GM18505 (cell line): ENCODE data around the gene MEIS3.

Experiments
- ATAC-seq: cut with Tn5 transposase; IDR thresholded peaks from one replicate; pipeline ENCODE4 v1.9.1; 2021; ENCODE audit not compliant: unreplicated experiment
- POLR2A ChIP-seq: IDR thresholded peaks from 4 replicates; pipeline ENCODE4 v1.6.1; 2011; ENCODE audit warnings: borderline replicate concordance; ENCODE audit not compliant: insufficient read depth, insufficient read length; ENCODE audit errors: extremely low read depth

Gene MEIS3

DNA sequence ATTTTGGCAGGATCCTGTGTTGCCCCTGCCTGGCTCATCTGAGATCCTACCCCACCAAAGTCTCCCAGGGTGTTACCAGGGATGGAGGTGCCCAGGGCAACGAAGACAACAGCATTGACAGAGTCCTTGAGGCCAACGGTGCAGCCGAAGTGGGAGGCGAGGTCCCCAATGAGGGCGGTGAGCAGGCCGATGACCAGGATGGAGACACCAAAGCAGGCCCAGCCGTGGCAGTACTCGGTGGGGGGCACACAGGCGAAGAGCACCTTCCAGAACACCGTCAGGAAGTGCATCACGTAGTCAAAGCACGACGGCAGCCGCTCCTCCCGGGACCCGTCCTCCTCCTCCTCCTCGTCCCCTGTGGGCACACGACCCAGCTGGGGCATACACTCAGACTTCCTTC, 12.8 kb upstream of the MEIS3 start:
- no peak for ATAC-seq

DNA sequence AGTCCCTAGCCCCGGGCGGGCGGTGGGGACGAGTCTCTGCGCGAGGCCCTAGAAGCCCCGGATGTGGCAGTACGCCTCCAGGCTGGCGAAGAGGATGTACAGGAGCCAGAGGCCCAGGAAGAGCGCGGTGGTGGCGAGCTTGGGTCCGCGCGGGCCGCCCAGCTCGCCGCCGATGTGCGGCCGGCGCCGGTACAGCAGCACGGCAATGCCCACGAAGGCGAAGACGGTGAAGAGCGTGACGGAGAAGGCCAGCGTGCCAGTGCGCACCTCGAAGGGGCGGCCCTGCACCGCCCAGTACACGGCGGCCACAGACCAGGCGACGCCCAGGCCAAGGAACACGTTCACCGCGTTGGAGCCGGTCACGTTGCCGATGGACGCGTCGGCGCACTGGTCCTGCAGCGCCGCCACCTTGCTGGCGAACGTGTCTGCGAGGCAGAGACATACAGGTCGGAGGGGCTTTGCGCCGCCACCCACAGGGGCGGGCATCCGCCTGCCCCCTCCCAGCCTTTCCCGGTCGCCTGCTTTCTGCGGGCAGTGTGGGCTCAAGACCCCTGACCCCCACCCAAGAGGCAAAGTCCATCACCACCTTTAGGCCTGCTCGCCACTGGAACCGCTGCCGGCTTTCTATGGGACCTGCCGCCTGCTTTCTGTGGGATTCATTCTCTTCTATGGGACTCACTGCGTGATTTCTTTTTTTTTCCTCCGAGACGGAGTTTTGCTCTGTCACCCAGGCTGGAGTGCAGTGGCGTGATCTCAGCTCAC, 10.9 kb upstream of the MEIS3 start:
- no peak for TF ChIP-seq POLR2A
- no peak for ATAC-seq

More for the DNA sequence above, 12.8 kb upstream of the MEIS3 start:
- TF ChIP-seq POLR2A, result no peak

DNA sequence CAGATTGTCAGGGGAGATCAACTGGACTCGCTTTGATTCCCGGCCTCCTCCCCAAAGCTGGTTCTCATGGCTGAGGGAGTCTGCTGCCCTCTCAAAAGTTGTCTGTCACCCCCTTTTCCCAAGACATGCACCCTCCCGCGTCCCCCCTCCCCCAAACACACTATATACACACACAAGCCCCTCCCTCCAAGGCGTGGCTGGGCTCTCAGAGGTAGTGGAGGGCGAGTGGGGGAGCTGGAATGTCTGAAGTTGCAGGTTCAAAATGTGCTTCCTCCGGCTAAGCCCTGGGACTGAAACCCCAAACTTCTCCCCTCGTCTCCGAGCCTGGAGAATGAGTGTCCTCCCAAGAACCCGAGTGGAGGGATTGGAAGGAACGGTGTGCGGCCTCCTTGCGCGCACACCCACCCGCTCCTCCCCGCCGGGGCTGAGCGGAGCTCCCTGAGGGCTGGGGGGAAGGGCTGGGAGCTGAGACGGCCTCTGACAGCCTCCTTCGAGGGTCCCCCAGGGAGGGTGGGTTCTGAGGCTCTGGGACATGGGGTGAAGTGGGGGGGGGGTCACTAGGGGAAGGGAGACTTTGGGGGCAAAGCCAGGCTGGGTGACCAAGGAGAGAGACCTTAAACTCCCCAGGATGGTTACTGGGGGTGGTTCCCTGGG, 9.9 kb upstream of the MEIS3 start:
- no peak for TF ChIP-seq POLR2A
- ATAC-seq, result no peak

DNA sequence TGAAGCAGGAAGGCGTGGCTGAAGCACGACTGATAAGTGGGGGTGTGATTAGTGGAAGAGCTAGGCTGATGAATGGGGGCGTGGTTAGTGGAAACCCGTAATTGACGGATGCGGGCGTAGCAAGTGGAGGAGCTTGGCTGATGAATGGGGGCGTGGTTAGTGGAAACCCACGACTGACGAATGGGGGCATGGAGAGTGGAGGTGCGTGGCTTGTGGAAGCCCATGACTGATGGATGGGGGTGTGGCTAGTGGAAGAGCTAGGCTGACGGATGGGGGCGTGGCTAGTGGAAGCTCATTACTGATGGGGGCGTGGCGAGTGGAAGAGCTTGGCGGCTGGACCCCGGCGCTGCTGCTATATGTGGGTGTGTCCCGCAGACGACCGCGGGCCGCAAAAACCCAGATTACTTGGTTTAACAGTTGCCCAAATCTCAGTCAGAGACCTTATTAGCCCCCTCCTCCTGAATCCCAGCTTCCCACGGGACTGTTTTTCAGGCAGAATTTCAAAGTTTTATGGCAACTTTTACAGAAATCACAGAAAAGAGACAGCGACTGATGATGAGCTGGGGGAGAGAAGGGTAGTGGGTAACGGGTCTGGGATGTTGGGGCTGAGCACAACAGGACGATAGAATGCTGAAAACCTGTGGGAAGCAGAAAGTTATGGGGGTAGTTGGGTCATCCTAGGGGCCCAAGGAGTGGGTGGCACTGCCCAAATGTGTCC, 9.0 kb upstream of the MEIS3 start:
- ATAC-seq, result no peak
- TF ChIP-seq POLR2A, result no peak

DNA sequence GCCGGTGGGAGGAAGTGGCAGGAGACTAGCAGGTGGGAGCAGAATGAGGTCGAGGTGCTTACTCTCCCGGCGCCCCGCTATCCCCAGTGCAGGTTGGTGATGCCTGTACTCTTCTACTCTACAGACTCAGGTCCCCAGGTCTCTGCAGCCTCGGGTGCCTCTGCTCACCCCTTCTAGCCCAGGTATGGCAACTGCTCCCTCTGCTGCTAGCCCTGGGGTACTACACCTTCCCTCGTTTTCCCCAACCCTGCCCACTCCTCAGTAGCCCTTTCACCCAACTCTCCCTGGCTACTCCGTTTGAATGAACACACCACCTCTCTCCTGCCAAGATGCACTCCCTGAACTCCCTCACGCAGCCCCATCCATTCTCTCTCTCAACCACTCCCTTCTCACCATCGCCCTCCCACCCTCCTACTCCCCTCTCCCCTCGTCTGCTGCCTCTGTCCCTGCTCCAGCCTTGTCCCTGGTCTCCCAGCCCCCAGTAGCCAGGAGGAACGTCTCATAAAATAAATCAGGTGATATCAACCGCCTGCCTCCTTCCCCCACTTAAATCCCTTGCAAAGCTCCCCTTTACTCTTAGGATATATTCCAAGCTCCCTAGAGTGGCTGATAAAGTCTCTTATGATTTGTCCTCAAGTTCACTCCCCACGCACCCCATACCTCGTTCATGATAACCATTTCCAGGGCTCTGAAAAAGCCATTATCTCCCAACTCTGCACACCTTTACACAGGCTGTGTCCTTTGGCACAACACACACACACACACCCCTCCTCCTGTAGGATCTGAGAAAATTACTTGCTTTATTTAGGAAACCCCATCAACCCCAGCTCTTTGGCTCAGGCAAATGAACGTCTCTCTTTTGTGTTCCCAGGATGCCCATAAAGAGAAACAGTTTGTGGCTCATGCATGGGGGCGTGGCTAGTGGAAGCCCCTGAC, 8.2 kb upstream of the MEIS3 start:
- peak; percentile 47 for ATAC-seq
- TF ChIP-seq POLR2A, result no peak

DNA sequence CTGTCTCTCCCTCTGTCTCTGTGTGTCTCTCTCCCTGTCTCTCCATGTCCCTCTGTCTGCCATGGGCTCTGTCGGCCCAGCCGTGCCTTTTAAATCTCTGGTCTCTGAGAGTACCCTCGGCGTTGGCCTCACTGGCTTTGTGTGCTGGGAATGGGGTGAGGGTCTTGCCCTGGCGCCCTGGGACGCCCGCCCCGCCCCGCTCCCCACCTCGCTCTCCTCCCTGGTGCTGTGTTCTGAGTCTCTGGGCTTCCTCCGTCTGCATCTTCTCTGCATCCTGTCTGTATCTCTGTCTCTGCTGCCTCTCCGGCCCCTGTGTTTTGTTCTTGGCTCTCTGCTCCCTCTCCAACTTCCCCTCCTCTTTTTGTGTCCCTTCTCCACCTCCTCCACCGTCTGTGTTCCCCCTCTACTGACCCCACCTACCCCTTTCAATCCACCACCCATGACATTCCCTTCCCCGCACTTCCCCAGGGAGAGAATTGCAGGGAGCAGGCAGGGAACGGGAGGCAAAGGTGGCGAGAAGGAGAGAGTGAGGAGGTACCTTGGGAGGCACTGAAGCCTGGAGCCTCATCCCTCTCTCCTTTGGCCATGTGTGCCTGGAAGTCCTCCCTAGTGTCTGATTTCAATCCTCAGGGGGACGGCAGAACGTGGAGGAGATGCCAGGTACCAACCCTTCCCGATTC, 4.0 kb upstream of the MEIS3 start:
- no peak for ATAC-seq
- TF ChIP-seq POLR2A, result no peak

DNA sequence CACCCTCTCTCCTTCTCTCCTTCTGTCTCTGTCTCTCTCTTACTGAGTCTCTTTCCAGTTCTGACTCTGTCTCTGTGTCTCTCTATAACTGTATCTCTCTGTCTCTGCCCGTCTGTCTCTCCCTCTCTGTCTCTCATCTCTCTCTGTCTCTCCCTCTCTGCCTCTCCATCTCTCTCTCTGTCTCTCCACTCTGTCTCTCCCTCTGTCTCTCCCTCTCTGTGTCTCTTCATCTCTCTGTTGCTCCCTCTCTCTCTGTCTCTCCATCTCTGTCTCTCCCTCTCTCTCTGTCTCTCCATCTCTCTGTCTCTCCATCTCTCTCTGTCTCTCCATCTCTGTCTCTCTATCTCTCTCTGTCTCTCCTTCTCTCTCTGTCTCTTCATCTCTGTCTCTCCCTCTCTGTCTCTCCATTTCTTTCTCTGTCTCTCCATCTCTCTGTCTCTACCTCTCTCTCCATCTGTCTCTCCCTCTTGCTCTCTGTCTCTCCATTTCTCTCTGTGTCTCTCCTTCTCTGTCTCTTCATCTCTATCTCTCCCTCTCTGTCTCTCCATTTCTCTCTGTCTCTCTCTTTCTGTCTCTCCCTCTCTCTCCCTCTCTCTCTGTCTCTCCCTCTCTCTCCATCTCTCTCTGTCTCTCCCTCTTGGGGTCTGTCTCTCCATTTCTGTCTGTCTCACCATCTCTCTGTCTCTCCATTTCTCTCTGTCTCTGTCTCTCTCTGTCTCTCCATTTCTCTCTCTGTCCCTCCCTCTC, 3.3 kb upstream of the MEIS3 start:
- no peak for ATAC-seq
- TF ChIP-seq POLR2A, result no peak

DNA sequence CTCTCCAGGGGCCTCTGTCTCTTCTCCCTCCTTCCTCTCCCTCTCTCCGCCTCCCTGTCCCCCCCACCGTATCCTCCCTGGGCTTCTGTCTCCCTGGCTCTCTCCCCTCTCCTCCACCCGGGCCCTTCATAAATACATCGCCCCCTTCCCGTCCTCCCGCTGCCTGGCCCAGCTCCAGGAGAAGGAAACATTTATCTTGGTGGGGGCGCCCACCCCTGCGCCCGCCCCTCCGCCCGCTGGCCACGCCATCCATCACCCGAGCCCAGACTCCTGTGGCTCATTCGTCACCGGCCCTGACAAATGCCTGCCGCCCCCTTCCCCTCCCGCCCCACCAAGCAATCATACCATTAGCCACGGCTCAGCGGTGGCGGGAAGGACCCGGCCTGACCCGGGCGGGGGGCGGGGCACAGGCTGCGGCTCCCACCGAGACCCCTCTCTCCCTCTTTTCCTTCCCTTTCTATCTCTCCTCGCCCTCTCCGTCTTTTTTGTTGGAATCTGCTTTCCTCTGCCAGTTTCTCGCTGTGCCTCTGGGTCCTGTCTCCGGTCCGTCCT, 2.6 kb upstream of the MEIS3 start:
- ATAC-seq, result no peak

DNA sequence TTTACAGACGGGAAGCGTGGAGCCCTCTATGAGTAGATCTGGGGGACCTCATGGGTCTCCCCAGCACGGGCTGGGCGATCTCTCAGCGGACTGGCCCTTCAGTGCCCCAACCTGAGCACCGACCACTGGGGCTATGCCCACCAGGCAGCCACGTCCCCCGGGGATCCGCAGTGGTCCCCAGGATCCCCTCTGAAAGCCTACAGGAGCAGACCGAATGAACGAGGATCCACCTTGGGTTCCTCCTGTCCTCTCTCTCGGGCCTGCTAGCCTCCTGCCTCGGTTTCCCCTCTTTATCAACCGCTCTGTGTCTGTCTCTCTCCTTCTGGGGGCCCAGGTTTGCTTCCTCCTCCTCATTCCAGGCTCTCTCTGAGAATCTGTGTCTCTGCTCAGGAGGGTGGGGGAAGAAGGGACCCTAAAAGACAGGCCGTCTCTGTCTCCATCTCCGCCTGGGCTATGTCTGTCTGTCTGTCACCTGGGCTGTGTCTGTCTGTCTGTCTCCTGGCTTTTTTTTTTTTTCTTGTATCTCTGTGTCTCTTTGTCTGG, 2.0 kb upstream of the MEIS3 start:
- no peak for TF ChIP-seq POLR2A
- ATAC-seq, result no peak

More for the DNA sequence above, 2.6 kb upstream of the MEIS3 start:
- TF ChIP-seq POLR2A, result no peak

DNA sequence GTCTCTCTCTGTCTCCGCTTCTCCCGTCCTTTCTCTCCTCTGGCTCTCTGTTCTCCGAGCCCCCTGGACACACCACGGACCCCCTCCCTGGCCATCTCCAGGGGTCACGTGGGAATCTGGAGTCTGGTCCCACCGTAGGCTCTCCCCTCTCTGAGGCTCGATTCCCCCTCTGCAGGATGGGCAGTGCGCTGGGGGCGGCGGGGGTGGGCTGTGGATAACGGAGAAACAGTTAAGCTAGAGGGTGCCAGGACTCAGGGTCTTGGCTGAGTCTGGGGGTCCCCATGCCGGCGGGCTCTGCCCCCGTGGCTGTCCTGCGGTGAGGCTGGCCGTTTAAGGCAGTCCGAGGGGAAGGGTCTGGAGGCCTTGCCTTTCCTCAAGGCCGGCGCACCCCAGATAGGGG, 462 bp upstream of the MEIS3 start:
- no peak for TF ChIP-seq POLR2A
- ATAC-seq, result no peak

DNA sequence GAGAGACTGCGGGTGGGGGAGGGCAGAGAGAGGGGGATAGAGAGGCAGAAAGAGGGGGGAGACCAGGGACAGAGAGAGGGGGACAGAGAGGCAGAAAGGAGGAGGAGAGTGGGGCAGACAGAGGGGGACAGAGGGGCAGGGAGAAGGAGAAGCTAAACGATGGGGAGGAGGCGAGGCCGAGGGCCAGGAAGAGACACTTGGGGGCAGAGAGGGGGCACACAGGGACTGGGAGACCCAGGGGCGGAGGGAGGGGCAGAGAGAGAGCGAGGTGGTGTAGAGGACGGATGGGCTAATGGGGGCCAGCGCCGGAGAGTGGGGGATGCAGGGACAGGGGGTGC, 666 bp downstream of the MEIS3 start:
- ATAC-seq, result no peak
- TF ChIP-seq POLR2A, result no peak
